Measurements from ENCODE around the gene AK4.

The AK4 gene

DNA sequence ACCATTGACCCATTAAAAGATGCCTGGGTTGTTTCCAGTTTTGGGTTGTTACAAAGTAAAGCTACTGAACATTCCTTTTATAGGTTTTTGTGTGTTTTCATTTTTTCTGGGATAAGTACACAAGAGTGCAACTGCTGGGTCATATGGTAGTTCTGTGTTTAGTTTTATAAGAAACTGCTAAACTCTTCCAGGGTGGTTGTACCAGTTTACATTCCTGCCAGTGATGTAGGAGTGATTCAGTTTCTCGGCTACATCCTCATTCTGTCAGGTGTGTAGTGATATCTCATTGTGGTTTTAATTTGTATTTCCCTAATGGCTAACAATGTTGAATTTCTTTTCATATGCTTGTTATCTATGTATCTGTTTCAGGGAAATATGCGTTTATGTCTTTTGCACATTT lies 102.8 kb downstream of the AK4 start:
- no peak for TF ChIP-seq FOXP2 (optimal IDR thresholded peaks at IDR 0.05; ENCODE audit: borderline replicate concordance, extremely low read depth, extremely low read length, insufficient read depth)
- no peak for TF ChIP-seq TAF1 (IDR thresholded peaks at IDR 0.05; ENCODE audit: borderline replicate concordance, insufficient read depth, low read length)
- TF ChIP-seq SIN3A (IDR thresholded peaks at IDR 0.05; ENCODE audit: borderline replicate concordance, insufficient read depth, low read length): no peak
- TF ChIP-seq, protein P1, sequence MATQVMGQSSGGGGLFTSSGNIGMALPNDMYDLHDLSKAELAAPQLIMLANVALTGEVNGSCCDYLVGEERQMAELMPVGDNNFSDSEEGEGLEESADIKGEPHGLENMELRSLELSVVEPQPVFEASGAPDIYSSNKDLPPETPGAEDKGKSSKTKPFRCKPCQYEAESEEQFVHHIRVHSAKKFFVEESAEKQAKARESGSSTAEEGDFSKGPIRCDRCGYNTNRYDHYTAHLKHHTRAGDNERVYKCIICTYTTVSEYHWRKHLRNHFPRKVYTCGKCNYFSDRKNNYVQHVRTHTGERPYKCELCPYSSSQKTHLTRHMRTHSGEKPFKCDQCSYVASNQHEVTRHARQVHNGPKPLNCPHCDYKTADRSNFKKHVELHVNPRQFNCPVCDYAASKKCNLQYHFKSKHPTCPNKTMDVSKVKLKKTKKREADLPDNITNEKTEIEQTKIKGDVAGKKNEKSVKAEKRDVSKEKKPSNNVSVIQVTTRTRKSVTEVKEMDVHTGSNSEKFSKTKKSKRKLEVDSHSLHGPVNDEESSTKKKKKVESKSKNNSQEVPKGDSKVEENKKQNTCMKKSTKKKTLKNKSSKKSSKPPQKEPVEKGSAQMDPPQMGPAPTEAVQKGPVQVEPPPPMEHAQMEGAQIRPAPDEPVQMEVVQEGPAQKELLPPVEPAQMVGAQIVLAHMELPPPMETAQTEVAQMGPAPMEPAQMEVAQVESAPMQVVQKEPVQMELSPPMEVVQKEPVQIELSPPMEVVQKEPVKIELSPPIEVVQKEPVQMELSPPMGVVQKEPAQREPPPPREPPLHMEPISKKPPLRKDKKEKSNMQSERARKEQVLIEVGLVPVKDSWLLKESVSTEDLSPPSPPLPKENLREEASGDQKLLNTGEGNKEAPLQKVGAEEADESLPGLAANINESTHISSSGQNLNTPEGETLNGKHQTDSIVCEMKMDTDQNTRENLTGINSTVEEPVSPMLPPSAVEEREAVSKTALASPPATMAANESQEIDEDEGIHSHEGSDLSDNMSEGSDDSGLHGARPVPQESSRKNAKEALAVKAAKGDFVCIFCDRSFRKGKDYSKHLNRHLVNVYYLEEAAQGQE (IDR thresholded peaks at IDR 0.05; ENCODE audit: insufficient read depth in 1 of 2, low read depth in 2 of 2, low read length in 2 of 2): no peak
- no peak for TF ChIP-seq POLR2AphosphoS5 (IDR thresholded peaks at IDR 0.05; ENCODE audit: low read depth, low read length)

DNA sequence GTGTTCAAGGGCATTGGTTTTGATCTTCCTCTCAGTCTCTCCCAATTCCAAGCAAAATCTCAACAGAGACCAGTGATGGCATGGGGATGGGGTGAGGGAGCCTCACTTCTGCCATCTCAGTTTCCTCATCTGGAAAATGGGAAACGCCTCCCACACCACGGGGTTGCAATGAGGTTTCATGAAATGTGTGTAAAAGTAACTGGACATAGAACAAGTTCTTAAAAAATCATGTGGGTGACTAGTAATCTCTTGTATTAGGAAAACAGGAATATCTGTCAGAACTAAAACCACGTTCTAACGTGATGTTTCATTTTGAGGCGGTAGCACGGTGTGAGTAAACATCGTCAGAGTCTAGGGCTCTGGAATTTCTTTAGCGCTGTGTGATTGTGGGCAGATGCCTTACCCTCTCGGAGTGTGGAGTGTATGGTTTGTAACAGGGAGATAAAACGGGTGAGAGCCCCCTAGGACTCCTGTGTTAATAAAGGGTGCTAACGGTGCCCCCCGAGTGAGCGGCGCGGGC lies 105.9 kb downstream of the AK4 start:
- TF ChIP-seq TAF1 (IDR thresholded peaks at IDR 0.05; ENCODE audit: borderline replicate concordance, insufficient read depth, low read length): peak; percentile 25; the same call in 1 of the 2 replicates
- TF ChIP-seq FOXP2 (optimal IDR thresholded peaks at IDR 0.05; ENCODE audit: borderline replicate concordance, extremely low read depth, extremely low read length, insufficient read depth): no peak
- 0 out of 2 replicates have a peak, but pooled peaks have one; percentile 22 for TF ChIP-seq SIN3A (IDR thresholded peaks at IDR 0.05; ENCODE audit: borderline replicate concordance, insufficient read depth, low read length)

DNA sequence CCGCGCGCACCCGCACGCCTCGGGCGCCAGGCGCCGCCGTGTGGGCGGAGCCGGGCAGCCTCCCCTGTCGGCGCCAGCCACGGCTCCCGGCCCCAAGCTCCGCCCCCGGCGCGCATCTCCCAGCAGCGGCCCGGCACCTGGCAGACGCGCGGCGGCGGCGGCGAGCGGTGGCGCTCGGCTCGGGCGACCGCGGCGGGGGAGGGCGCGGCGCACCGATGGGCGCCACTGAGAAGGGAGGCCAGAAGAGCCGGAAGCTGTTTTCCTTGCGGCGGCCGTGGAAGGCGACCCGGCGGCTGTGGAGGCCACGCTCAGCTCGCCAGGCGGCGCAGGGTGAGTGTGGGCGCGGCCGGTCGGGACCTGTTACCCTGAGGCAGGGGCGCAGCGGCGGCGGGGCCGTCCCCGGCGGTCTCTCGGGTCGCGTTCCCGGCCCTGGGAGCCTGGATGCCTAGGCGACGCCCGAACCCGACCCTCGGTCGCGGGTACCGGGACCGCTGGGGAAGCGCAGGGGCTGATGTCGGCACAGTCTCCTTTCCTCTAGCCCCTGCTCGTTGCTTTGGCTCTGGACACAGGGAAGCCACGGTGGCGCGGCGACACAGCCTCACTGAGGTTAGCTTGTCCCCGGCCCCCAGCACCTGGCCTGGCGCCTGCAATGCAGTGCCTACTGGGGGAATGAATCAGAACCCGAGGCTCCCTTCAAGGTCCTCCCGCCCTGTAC lies 106.5 kb downstream of the AK4 start:
- TF ChIP-seq TAF1 (IDR thresholded peaks at IDR 0.05; ENCODE audit: borderline replicate concordance, insufficient read depth, low read length) (no peak), POLR2AphosphoS5 (IDR thresholded peaks at IDR 0.05; ENCODE audit: low read depth, low read length) (no peak), FOXP2 (optimal IDR thresholded peaks at IDR 0.05; ENCODE audit: borderline replicate concordance, extremely low read depth, extremely low read length, insufficient read depth) (no peak), SIN3A (IDR thresholded peaks at IDR 0.05; ENCODE audit: borderline replicate concordance, insufficient read depth, low read length) (no peak)
- TF ChIP-seq, protein P1 (IDR thresholded peaks at IDR 0.05; ENCODE audit: insufficient read depth in 1 of 2, low read depth in 2 of 2, low read length in 2 of 2): no peak

DNA sequence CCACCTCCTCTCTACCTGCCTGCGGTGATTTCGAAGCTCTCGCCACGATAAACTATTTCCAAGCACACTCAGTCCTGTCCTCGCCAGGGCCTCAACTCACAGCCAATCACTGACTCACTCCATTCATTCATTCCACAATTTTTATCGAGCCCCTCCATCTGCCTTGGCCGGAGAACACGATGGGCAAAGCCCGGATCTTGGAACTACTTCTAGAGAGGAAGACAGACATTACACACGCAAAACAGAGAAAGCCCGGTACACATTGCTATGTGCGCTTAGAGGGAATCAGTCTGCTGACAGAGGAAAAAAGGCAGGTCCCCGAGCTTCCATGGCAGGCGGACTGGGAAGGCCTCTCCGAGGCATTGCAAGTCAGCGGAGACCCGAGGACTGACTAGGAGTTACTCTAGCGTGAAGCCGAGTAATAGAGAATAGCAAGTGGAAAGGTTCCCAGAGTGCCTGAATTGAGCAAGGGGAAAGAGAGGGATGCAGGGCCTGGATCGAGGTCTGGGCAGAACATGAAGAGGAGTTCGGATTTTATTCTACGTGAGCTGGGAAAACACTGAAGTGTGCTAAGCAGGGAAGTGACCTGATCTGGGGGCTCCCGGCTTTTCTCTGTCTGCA lies 107.1 kb downstream of the AK4 start:
- no peak for TF ChIP-seq FOXP2 (optimal IDR thresholded peaks at IDR 0.05; ENCODE audit: borderline replicate concordance, extremely low read depth, extremely low read length, insufficient read depth)
- TF ChIP-seq, protein P1 (IDR thresholded peaks at IDR 0.05; ENCODE audit: insufficient read depth in 1 of 2, low read depth in 2 of 2, low read length in 2 of 2): no peak

DNA sequence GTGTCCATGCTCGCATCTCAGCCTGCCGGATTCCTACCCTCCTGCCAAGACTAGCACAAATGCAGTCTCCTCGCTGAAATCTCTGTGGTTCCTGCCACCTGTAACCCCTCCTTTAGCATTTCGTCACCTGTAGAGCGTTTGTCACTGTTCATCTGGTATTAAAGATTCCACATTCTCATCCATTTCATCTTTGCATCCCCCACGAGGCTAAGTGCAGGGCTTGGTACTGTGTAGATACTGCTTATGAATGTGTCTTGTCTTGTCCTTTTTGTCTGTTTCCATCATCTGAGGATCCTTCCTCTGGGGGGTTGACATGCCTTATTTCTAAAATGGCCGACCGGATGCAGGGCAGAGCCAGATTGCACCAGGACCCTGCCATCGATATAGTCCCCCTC lies 107.7 kb downstream of the AK4 start:
- no peak for TF ChIP-seq SIN3A (IDR thresholded peaks at IDR 0.05; ENCODE audit: borderline replicate concordance, insufficient read depth, low read length)
- TF ChIP-seq FOXP2 (optimal IDR thresholded peaks at IDR 0.05; ENCODE audit: borderline replicate concordance, extremely low read depth, extremely low read length, insufficient read depth): no peak
- TF ChIP-seq TAF1 (IDR thresholded peaks at IDR 0.05; ENCODE audit: borderline replicate concordance, insufficient read depth, low read length): no peak
- no peak for TF ChIP-seq POLR2AphosphoS5 (IDR thresholded peaks at IDR 0.05; ENCODE audit: low read depth, low read length)
- TF ChIP-seq, protein P1 (IDR thresholded peaks at IDR 0.05; ENCODE audit: insufficient read depth in 1 of 2, low read depth in 2 of 2, low read length in 2 of 2): no peak

Data from PFSK-1 (cell line).